ENCODE results near the gene LRRC52.

LRRC52 gene

DNA sequence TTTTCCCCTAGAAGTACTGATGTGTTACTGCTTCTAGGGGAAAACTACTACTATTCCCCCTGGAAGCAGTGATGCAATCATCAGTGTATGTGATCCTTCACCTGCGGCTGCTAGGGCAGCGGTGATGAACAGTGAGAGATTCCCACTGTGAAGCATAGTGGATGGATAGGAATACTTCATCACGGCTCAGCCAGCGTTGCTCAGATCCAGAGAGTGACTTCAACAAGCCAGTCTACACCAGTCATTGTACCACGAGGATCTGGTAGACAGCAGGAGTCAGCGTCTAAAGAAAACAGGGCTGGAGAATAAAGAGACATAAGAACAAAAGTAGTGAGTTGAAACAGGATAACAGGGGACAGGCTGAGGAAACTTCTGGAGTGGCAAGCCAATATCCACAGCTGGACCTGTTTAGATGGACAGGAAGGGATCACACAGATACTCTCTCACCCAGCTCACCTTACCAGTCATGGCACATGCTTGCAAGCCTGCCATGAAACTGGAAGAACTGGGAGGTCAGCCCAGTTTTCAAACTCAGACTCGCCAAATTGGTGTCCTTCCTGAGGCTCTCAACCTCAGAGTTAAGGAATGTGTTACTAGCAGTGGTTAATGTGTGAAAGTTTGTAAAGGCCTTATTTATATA lies 42.4 kb upstream of the LRRC52 start:
- DNase-seq (ENCODE audit: low read depth, low spot score), result no peak
- H3K4me3 ChIP-seq (ENCODE audit: low read depth, low read length), result no peak overlapping the region
- CTCF ChIA-PET, result no interaction called here
- POLR2A ChIA-PET, result no interaction called here
- TF ChIP-seq, protein P1, sequence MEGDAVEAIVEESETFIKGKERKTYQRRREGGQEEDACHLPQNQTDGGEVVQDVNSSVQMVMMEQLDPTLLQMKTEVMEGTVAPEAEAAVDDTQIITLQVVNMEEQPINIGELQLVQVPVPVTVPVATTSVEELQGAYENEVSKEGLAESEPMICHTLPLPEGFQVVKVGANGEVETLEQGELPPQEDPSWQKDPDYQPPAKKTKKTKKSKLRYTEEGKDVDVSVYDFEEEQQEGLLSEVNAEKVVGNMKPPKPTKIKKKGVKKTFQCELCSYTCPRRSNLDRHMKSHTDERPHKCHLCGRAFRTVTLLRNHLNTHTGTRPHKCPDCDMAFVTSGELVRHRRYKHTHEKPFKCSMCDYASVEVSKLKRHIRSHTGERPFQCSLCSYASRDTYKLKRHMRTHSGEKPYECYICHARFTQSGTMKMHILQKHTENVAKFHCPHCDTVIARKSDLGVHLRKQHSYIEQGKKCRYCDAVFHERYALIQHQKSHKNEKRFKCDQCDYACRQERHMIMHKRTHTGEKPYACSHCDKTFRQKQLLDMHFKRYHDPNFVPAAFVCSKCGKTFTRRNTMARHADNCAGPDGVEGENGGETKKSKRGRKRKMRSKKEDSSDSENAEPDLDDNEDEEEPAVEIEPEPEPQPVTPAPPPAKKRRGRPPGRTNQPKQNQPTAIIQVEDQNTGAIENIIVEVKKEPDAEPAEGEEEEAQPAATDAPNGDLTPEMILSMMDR (IDR thresholded peaks at IDR 0.05; ENCODE audit: insufficient read depth, low read length, missing control alignments), result no peak

DNA sequence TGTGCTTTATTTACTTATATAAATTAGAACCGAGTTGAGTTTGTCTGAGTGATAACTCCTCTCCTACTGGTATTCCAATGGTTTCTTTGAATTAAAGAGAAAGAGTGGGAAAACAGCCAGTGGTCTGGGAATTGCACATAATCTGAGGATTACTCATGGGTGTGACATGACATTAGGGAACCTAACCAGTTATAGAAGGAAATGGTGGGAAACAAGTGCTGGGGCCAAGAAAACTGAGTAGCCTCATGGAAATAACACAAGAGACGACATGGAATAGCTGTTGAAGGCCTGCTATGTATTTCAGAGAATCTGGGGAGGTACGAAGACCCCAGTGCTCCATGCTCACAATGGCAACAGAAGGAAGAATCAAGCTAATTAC lies 41.8 kb upstream of the LRRC52 start:
- ChIA-PET CTCF (no interaction called here), POLR2A (no interaction called here)
- no peak for DNase-seq (ENCODE audit: low read depth, low spot score)

DNA sequence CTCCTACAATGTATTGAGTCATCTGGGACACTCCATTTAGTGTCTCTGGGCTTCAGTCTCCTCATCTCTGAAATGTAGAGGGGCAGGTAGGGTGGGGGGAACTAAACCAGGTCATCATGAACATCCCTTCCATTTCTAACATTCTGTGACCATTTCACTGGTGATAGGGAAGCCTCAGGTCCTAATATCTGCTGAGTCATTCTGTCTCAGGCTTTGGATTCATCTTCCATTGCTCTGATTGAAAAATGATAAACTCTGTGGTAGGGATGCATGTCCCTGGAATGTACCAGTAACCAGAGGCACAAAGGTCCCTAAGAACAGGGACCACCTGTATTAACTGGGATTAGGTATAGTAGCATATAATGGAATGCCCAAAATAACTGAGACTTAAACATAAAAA lies 36.2 kb upstream of the LRRC52 start:
- DNase-seq (ENCODE audit: low read depth, low spot score), result no peak
- TF ChIP-seq, protein P1 (IDR thresholded peaks at IDR 0.05; ENCODE audit: insufficient read depth, low read length, missing control alignments), result no peak
- no peak overlapping the region for H3K4me3 ChIP-seq (ENCODE audit: low read depth, low read length)
- ChIA-PET CTCF (no interaction called here), POLR2A (no interaction called here)

More for the DNA sequence above, 41.8 kb upstream of the LRRC52 start:
- H3K4me3 ChIP-seq (ENCODE audit: low read depth, low read length), result no peak overlapping the region
- TF ChIP-seq, protein P1 (IDR thresholded peaks at IDR 0.05; ENCODE audit: insufficient read depth, low read length, missing control alignments), result no peak

DNA sequence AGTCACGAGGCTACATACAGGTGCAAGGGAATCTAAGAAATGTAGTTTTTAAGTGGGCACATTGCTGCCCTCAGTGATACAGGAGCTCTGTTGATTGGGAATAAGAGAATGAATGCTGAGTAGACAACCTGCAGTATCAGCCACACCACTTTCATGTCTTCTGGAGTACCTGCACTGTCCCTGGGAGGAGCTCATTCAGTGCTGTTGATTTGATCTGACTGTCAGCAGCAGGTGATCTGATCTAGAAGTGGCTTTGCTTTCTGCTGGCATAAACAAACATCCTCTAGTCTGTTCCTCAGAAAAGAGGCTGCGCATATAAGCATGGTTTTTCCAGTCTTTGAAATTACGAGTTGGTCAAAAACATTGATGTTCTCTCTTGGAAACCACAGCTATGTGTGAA lies 35.5 kb upstream of the LRRC52 start:
- TF ChIP-seq, protein P1 (IDR thresholded peaks at IDR 0.05; ENCODE audit: insufficient read depth, low read length, missing control alignments), result no peak
- ChIA-PET CTCF (no interaction called here), POLR2A (no interaction called here)
- H3K4me3 ChIP-seq (ENCODE audit: low read depth, low read length), result no peak overlapping the region
- no peak for DNase-seq (ENCODE audit: low read depth, low spot score)

DNA sequence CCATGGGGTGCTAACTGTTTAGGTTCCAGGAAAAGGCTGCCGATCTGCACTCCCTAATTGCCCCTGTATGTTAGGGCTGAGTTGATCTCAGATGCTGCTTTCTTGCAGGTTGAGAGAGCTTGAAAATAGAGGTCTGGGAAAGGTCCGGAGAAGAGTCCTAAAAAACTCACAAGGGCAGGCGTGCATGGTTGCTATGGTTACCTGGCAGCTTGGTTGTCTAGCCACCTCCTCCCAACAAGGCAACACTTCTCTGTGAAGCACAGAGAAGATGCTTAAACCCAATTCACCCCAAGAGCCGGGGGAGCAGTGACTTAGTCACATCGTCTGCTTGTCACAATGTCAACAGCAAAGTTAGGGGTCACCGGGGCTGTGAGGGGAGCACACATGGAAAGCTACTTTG lies 31.0 kb upstream of the LRRC52 start:
- H3K4me3 ChIP-seq (ENCODE audit: low read depth, low read length), result no peak overlapping the region
- DNase-seq (ENCODE audit: low read depth, low spot score), result no peak
- TF ChIP-seq, protein P1 (IDR thresholded peaks at IDR 0.05; ENCODE audit: insufficient read depth, low read length, missing control alignments), result no peak
- ChIA-PET CTCF (no interaction called here), POLR2A (no interaction called here)

DNA sequence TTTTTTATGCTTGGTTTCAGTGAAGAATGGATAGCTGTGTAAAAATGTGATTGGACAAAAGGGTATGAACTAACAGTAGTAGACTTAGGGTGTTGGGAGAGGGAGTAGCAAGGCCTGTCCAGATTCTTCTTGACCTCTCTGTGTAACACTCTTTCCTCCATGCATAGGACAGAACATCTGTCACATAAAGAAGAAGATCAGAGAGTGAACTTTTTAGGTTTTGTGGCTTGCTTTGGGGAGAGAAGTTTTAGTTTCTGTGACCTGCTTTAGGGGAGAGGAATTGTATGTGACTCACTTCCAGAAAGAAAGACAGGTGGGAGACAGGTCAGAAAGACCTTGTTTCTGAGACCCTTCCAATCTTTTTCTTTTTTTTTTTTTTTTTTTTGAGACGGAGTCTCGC lies 27.3 kb upstream of the LRRC52 start:
- TF ChIP-seq, protein P1 (IDR thresholded peaks at IDR 0.05; ENCODE audit: insufficient read depth, low read length, missing control alignments), result no peak
- ChIA-PET CTCF (no interaction called here), POLR2A (no interaction called here)
- no peak overlapping the region for H3K4me3 ChIP-seq (ENCODE audit: low read depth, low read length)
- no peak for DNase-seq (ENCODE audit: low read depth, low spot score)

Measured in AG04449 (cell line).